ENCODE results near the gene MNS1.
"Not testable (repeated sequence)": the region's sequence is repeated elsewhere in the genome, so short reads cannot be mapped to it uniquely, and the experiment has no call there.

Gene MNS1

DNA sequence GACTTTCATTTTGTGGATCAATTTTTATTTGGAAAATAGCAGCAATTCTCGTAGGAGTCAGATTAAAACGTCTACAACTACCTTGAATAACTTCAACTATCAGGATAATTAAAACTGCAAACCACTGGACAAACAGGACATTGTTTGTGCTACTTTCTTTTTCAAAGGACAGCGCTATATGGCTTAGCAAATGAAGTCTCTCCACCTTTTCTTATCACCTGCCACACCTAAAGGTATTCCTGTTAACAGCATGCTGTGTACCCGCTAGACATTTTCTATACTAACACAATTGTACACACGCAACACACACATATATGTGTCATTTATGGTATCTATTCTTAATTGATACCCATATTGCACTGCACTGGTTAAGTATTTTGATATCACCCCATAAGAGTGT is 19.2 kb downstream of the MNS1 start:
- DNase-seq (ENCODE audit: low spot score), result no peak

- DNase-seq (ENCODE audit: low spot score), result no peak
Observed at GRCh38 chr15:56442354-56442753, 22.6 kb downstream of the MNS1 start.

- no peak for DNase-seq (ENCODE audit: low spot score)
Observed at GRCh38 chr15:56440214-56440770, 24.6 kb downstream of the MNS1 start.

DNA sequence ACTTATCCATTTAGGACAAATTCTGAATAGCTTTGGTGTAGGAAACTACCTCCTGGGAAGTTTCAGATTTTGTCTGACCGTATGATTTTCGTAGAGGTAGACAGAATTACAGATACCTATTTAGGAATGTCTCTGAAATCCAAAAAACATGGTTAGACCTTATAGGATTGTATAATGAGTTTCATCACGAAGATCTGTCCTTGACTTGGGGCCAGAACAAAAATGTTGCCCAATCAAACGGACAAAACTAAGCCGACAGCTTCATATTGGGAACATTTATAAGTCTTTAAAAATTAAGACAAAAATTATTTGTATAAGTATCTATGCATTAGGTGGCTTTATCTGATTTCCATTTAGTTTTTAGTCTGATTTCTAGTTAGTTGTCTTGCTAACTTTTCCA is 32.6 kb downstream of the MNS1 start:
- no peak for DNase-seq (ENCODE audit: low spot score)

DNA sequence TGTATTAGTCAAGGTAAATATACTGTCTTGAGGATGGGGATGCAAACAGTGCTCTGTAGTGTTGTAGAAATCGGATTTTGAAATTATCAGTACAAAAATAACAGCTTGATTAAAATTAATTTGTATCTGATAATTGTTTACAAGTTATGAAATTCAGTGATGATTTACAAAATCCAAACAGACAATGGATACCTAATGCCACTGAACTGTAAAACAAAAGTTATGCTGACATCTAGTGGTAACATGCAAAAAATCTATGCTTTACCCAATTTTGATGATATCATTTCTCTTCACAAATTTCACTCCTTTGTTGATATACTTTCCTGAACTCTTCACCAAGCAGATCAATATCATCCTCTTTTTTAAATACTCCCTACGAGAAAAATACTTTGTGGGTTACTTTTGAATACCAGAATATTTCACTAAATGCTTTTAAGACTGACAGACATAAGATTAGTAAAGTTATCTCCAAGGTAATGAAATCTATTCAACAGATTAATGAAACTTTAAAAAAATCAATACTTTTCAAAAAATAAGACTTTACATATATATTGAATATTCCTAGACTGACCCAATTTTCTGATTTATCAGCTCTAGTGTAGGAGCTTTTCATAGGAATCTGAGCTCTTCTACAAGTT is 36.0 kb downstream of the MNS1 start:
- DNase-seq (ENCODE audit: low spot score), result peak; percentile 46

- DNase-seq (ENCODE audit: low spot score), result no peak
Observed at GRCh38 chr15:56425976-56426375, 39.0 kb downstream of the MNS1 start.

- DNase-seq (ENCODE audit: low spot score), result no peak
Observed at GRCh38 chr15:56425276-56425675, 39.7 kb downstream of the MNS1 start.

GRCh38 chr15:56413114-56413733 is 51.7 kb downstream of the MNS1 start:
- not testable (repeated sequence) for DNase-seq (ENCODE audit: low spot score)

DNA sequence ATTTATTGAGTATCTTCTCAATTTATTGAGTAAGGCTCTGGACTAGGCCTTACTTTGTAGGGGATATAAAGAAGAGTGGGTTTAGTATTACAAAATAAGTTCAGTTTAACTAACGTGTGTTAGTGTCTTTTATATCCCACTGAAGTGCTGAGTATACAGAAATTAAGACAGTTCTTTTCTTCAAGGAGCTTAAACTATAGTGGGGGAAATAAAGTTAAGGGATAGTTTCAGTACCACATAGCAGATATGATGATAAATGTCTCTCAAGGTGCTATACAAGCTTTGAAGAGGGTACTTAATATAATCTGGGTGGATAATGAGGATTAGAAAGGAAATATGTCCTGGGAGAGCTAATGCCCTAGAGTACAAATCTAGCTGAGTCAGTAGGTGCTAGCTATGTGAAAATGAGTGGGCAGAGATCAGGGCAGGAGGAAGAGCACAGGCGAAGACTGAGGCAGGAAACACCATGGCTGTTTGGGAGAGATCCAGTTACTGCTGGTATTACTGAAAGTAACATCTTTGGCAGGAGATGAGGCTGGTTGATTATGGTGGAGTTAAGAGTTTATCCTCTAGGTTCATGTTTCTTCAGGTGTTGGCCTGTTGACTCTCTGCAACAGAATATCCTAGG is 53.7 kb downstream of the MNS1 start:
- no peak for DNase-seq (ENCODE audit: low spot score)

DNA sequence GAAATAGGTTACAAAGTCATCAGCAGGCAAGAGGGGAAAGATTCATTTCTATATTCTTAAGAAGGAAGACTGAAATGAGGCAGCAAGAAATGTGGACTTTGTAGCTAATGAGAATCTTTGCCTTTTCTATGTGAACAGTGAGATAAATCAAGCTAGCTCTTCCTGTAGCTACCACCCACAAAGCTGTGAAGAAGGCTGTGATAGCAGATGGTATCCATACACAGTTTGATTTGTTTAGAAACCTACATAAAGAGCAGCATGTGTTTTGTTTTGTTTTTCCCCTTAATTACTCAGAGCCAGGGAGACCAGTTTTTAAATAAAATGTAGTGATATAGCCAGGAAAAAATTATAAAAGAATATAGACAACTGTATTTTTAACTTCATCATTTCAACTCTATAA is 54.2 kb downstream of the MNS1 start:
- DNase-seq (ENCODE audit: low spot score), result no peak

GRCh38 chr15:56399209-56399608 is 65.7 kb downstream of the MNS1 start:
- DNase-seq (ENCODE audit: low spot score), result not testable (repeated sequence)

- not testable (repeated sequence) for DNase-seq (ENCODE audit: low spot score)
Observed at GRCh38 chr15:56397325-56397724, 67.6 kb downstream of the MNS1 start.

- DNase-seq (ENCODE audit: low spot score), result no peak
Observed at GRCh38 chr15:56394909-56395308, 70.0 kb downstream of the MNS1 start.

DNA sequence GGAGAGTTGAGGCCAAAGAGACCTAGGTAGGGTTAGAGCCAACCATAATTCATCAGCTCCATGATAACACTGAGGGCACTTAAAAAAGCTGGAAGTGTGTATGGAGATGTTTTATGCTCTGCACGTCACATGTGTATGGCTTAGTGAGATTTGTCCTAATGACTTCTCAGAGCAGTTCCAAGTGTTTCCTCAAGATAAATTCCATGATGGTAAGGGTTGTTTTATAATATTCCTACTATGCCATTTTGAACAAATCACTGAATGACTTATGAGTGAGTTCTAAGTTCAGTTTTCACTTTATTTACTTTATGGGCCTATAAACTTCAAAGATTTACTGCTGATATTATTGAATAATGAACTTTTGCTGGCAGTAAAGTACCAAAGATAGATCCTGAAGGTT is 71.7 kb downstream of the MNS1 start:
- no peak for DNase-seq (ENCODE audit: low spot score)

GRCh38 chr15:56390739-56391267 is 74.1 kb downstream of the MNS1 start:
- DNase-seq (ENCODE audit: low spot score), result no peak

GRCh38 chr15:56385908-56386307 is 79.0 kb downstream of the MNS1 start:
- DNase-seq (ENCODE audit: low spot score), result no peak

DNA sequence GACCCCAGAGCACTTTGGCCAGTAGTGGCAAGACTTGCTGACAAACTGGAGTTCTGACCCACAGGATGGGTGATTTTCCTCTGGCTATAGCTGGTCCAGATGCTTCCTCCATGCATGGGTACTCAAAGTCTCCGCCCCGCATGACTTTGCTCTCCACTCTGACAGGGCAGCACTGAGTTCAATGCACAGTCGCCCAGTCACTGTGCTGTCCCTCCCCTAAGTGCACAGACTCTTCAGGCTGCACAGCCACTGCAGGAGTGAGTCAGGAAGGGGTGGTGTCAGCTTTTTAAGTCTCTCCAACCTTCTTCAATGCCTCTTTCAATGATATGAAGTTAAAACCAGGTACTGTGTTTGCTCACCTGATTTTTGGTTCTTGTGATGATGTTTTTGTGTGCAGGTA is 81.9 kb downstream of the MNS1 start:
- no peak for DNase-seq (ENCODE audit: low spot score)
